Measurements from ENCODE around the gene NCS1.
A peak's percentile ranks its signal among the peaks of the same experiment; 100 is the strongest.

The NCS1 gene

GRCh38 chr9:130172161-130172857 is at the start of gene NCS1:
Gene NCS1, plus strand, starts transcription at chr9:130172404. Its CDS starts 260 bp downstream, at chr9:130172664.
- H3K4me1 Mint-ChIP-seq (ENCODE audit: low read depth), result peaks cover 8% of the 10 kb centered on the region
- peaks cover 16% of the 10 kb centered on the region for H3K27me3 Mint-ChIP-seq
- no peaks in the 10 kb centered on the region for H3K9me3 Mint-ChIP-seq
- no peaks in the 10 kb centered on the region for H3K36me3 Mint-ChIP-seq (ENCODE audit: low read depth)
- peak within 1 kb of the TSS; percentile 61 for H3K27ac Mint-ChIP-seq
- H3K4me3 Mint-ChIP-seq, result peak within 1 kb of the TSS; percentile 80

GRCh38 chr9:130122456-130122855 is 49.7 kb upstream of the NCS1 start:
- Mint-ChIP-seq H3K36me3 (ENCODE audit: low read depth) (peaks cover 45% of the 10 kb centered on the region), H3K4me1 (ENCODE audit: low read depth) (peaks cover 18% of the 10 kb centered on the region), H3K27ac (no peak overlapping the region), H3K27me3 (no peaks in the 10 kb centered on the region), H3K9me3 (no peaks in the 10 kb centered on the region), H3K4me3 (no peak overlapping the region)

- peaks cover 44% of the 10 kb centered on the region for H3K36me3 Mint-ChIP-seq (ENCODE audit: low read depth)
- H3K27ac Mint-ChIP-seq, result no peak overlapping the region
- no peak overlapping the region for H3K4me3 Mint-ChIP-seq
- no peaks in the 10 kb centered on the region for H3K27me3 Mint-ChIP-seq
- H3K9me3 Mint-ChIP-seq, result no peaks in the 10 kb centered on the region
- peaks cover 32% of the 10 kb centered on the region for H3K4me1 Mint-ChIP-seq (ENCODE audit: low read depth)
Observed at GRCh38 chr9:130124085-130124860, 47.9 kb upstream of the NCS1 start.

GRCh38 chr9:130126721-130127433 is 45.3 kb upstream of the NCS1 start:
- Mint-ChIP-seq H3K9me3 (no peaks in the 10 kb centered on the region), H3K27me3 (no peaks in the 10 kb centered on the region), H3K4me1 (ENCODE audit: low read depth) (peaks cover 55% of the 10 kb centered on the region), H3K27ac (peak overlapping the region; percentile 24), H3K36me3 (ENCODE audit: low read depth) (peaks cover 49% of the 10 kb centered on the region), H3K4me3 (no peak overlapping the region)

- Mint-ChIP-seq H3K27ac (peak overlapping the region; percentile 99), H3K36me3 (ENCODE audit: low read depth) (peaks cover 46% of the 10 kb centered on the region), H3K4me1 (ENCODE audit: low read depth) (peaks cover 66% of the 10 kb centered on the region), H3K27me3 (no peaks in the 10 kb centered on the region), H3K4me3 (peak overlapping the region; percentile 83), H3K9me3 (no peaks in the 10 kb centered on the region)
Observed at GRCh38 chr9:130128251-130128650, 44.0 kb upstream of the NCS1 start.

GRCh38 chr9:130128733-130129431 is 43.3 kb upstream of the NCS1 start:
- no peaks in the 10 kb centered on the region for H3K9me3 Mint-ChIP-seq
- peak overlapping the region; percentile 83 for H3K4me3 Mint-ChIP-seq
- H3K36me3 Mint-ChIP-seq (ENCODE audit: low read depth), result peaks cover 45% of the 10 kb centered on the region
- peak overlapping the region; percentile 99 for H3K27ac Mint-ChIP-seq
- no peaks in the 10 kb centered on the region for H3K27me3 Mint-ChIP-seq
- peaks cover 66% of the 10 kb centered on the region for H3K4me1 Mint-ChIP-seq (ENCODE audit: low read depth)

- Mint-ChIP-seq H3K27me3 (no peaks in the 10 kb centered on the region), H3K27ac (peak overlapping the region; percentile 99), H3K4me1 (ENCODE audit: low read depth) (peaks cover 67% of the 10 kb centered on the region), H3K36me3 (ENCODE audit: low read depth) (peaks cover 43% of the 10 kb centered on the region), H3K4me3 (peak overlapping the region; percentile 83), H3K9me3 (no peaks in the 10 kb centered on the region)
Observed at GRCh38 chr9:130129432-130130061, 42.7 kb upstream of the NCS1 start.

- Mint-ChIP-seq H3K36me3 (ENCODE audit: low read depth) (peaks cover 56% of the 10 kb centered on the region), H3K4me3 (no peak overlapping the region), H3K4me1 (ENCODE audit: low read depth) (peaks cover 74% of the 10 kb centered on the region), H3K9me3 (no peaks in the 10 kb centered on the region), H3K27ac (no peak overlapping the region), H3K27me3 (no peaks in the 10 kb centered on the region)
Observed at GRCh38 chr9:130132746-130133145, 39.5 kb upstream of the NCS1 start.

- Mint-ChIP-seq H3K4me1 (ENCODE audit: low read depth) (peaks cover 79% of the 10 kb centered on the region), H3K36me3 (ENCODE audit: low read depth) (peaks cover 36% of the 10 kb centered on the region), H3K27me3 (no peaks in the 10 kb centered on the region), H3K4me3 (no peak overlapping the region), H3K27ac (no peak overlapping the region), H3K9me3 (no peaks in the 10 kb centered on the region)
Observed at GRCh38 chr9:130137081-130137640, 35.0 kb upstream of the NCS1 start.

GRCh38 chr9:130137641-130138081 is 34.5 kb upstream of the NCS1 start:
- Mint-ChIP-seq H3K4me1 (ENCODE audit: low read depth) (peaks cover 78% of the 10 kb centered on the region), H3K27ac (peak overlapping the region; percentile 31), H3K36me3 (ENCODE audit: low read depth) (peaks cover 36% of the 10 kb centered on the region), H3K27me3 (no peaks in the 10 kb centered on the region), H3K9me3 (no peaks in the 10 kb centered on the region), H3K4me3 (no peak overlapping the region)

- H3K9me3 Mint-ChIP-seq, result no peaks in the 10 kb centered on the region
- peak overlapping the region; percentile 31 for H3K27ac Mint-ChIP-seq
- H3K36me3 Mint-ChIP-seq (ENCODE audit: low read depth), result peaks cover 31% of the 10 kb centered on the region
- peaks cover 76% of the 10 kb centered on the region for H3K4me1 Mint-ChIP-seq (ENCODE audit: low read depth)
- no peak overlapping the region for H3K4me3 Mint-ChIP-seq
- H3K27me3 Mint-ChIP-seq, result no peaks in the 10 kb centered on the region
Observed at GRCh38 chr9:130138171-130138653, 34.0 kb upstream of the NCS1 start.

- H3K4me1 Mint-ChIP-seq (ENCODE audit: low read depth), result peaks cover 82% of the 10 kb centered on the region
- H3K4me3 Mint-ChIP-seq, result no peak overlapping the region
- peaks cover 2% of the 10 kb centered on the region for H3K27me3 Mint-ChIP-seq
- no peaks in the 10 kb centered on the region for H3K9me3 Mint-ChIP-seq
- H3K27ac Mint-ChIP-seq, result peak overlapping the region; percentile 73
- peaks cover 31% of the 10 kb centered on the region for H3K36me3 Mint-ChIP-seq (ENCODE audit: low read depth)
Observed at GRCh38 chr9:130138791-130139190, 33.4 kb upstream of the NCS1 start.

- peaks cover 5% of the 10 kb centered on the region for H3K27me3 Mint-ChIP-seq
- H3K36me3 Mint-ChIP-seq (ENCODE audit: low read depth), result peaks cover 31% of the 10 kb centered on the region
- no peak overlapping the region for H3K4me3 Mint-ChIP-seq
- peak overlapping the region; percentile 81 for H3K27ac Mint-ChIP-seq
- H3K4me1 Mint-ChIP-seq (ENCODE audit: low read depth), result peaks cover 86% of the 10 kb centered on the region
- no peaks in the 10 kb centered on the region for H3K9me3 Mint-ChIP-seq
Observed at GRCh38 chr9:130139251-130139650, 33.0 kb upstream of the NCS1 start.

- H3K27ac Mint-ChIP-seq, result peak overlapping the region; percentile 81
- H3K4me1 Mint-ChIP-seq (ENCODE audit: low read depth), result peaks cover 90% of the 10 kb centered on the region
- peaks cover 16% of the 10 kb centered on the region for H3K36me3 Mint-ChIP-seq (ENCODE audit: low read depth)
- H3K4me3 Mint-ChIP-seq, result peak overlapping the region; percentile 57
- H3K27me3 Mint-ChIP-seq, result peaks cover 16% of the 10 kb centered on the region
- no peaks in the 10 kb centered on the region for H3K9me3 Mint-ChIP-seq
Observed at GRCh38 chr9:130140706-130141105, 31.5 kb upstream of the NCS1 start.

Measured in stimulated activated naive CD8-positive, alpha-beta T cell treated with anti-CD3 and anti-CD28 coated beads, Interleukin-15, Interleukin-2, amounts not matched to agents 100 ng/mL and 50 ng/mL, for 24 hours (primary cell).